Measurements from ENCODE around the gene PRKCB. TPM values are rescaled to one million over a fixed set of nuclear protein-coding genes. Genes with fewer than 3 reads are reported as not detected.

Gene PRKCB
- total RNA-seq, 2 donors from 2014 or later, result 17.5 to 26.9 TPM

- intact Hi-C loops (cut with DNase I), result loop anchor here in 1 of 2 donors (10.0 kb wide), 1 partner anchor 81 kb away; no protein-coding TSS in a partner anchor
- DNase-seq (ENCODE audit: low spot score), result no peak
Observed at GRCh38 chr16:23833504-23833903, 2.3 kb upstream of the PRKCB start.

DNA sequence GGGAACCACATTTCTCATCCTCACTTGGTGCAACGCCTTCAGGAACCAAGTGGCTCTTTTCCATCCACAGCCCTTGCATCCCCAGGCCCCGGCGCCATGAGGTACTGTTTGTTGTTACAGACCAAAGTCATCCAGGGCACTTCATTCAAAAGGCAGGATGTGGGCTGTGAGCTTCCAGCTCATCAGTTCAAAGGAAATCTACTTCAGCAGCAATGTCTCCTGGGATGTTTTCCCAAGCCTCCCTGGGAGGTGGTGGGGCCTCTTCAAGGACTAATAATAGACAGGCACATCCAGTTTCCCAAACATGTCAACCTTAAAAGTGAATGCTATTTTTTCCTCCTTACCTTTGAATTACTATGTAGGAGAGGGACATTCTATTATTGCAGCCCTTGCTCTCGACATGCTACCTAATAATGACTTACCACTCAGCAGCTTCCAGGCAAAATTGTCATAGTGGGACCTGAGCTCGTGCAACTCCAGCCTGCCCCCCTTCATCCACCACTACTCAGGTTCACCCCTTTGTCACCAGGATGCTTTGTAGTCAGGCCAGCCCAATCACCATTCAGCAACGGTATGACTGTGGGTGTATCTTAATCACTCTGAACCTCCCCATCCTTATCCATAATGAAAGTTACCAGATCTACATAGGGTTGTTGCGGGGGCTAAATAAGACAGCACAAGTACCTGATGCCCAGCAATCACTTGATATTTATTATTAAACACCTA is 1.7 kb upstream of the PRKCB start:
- intact Hi-C loops (cut with DNase I), result loop anchor here in 1 of 2 donors (10.0 kb wide), 1 partner anchor 81 kb away; no protein-coding TSS in a partner anchor

DNA sequence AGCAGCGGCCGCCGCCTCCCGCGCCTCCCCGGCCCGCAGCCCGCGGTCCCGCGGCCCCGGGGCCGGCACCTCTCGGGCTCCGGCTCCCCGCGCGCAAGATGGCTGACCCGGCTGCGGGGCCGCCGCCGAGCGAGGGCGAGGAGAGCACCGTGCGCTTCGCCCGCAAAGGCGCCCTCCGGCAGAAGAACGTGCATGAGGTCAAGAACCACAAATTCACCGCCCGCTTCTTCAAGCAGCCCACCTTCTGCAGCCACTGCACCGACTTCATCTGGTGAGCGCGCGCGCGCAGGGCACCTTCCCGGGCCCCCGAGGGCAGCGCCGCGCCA is 258 bp downstream of the PRKCB start:
- intact Hi-C loops (cut with DNase I), result loop anchor here in 1 of 2 donors (10.0 kb wide), 1 partner anchor 79 kb away; no protein-coding TSS in a partner anchor
- DNase-seq (ENCODE audit: low spot score), result no peak

More for the DNA sequence above, 1.7 kb upstream of the PRKCB start:
- no peak for DNase-seq (ENCODE audit: low spot score)

- intact Hi-C loops (cut with DNase I), result loop anchor here in 1 of 2 donors (10.0 kb wide), 1 partner anchor 78 kb away; no protein-coding TSS in a partner anchor
- no peak for DNase-seq (ENCODE audit: low spot score)
Observed at GRCh38 chr16:23836404-23837311, 875 bp downstream of the PRKCB start.

- no peak for DNase-seq (ENCODE audit: low spot score)
- intact Hi-C loops (cut with DNase I), result loop anchor here in 1 of 2 donors (10.0 kb wide), 1 partner anchor 77 kb away; no protein-coding TSS in a partner anchor
Observed at GRCh38 chr16:23837553-23838308, 1.9 kb downstream of the PRKCB start.

- DNase-seq (ENCODE audit: low spot score), result no peak
- intact Hi-C loops (cut with DNase I), result loop anchor here in 1 of 2 donors (10.0 kb wide), 1 partner anchor 76 kb away; no protein-coding TSS in a partner anchor
Observed at GRCh38 chr16:23838485-23839142, 2.8 kb downstream of the PRKCB start.

DNA sequence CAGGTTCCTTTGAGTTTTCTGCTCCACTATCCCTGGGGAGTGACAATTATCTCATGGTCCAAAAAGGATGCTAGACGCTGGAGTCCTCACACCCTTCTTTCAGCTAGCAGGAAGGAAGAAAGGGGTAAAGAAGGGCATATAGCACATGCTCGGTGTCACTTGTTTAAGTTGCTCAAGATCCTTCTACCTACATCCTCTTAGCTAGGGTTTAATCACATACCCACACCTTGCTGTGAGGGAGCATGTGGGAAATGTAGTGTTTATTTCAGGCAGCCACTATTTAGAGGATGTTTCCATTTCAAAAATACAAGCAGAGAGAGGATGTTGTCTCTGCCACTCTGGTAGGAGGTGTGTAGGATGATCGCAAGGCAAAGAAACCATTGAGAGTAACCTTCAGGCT is 4.5 kb downstream of the PRKCB start:
- DNase-seq (ENCODE audit: low spot score), result no peak
- intact Hi-C loops (cut with DNase I), result no loop called here

DNA sequence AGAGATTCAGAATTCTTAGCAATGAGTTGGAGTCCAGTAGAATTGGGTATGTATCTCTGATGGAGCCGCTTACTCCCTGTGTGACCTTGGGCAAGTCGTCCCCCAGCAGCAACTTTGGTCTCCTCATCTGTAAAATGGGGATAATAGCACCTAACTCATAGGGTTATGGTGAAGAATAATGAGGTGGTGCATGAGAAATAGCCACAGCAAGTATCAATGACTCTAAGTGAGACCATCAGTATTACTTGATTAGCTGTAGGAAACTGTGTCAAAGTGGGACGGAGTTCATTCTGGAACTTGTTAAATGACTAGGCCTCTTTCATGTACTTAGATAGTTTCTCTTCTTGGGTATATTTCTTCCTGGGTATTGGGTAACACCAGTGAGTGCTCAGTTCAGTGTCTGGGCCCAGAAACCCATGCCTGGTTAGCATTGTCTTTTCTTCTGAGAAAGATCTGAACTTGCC is 6.4 kb downstream of the PRKCB start:
- DNase-seq (ENCODE audit: low spot score), result no peak
- intact Hi-C loops (cut with DNase I), result no loop called here

DNA sequence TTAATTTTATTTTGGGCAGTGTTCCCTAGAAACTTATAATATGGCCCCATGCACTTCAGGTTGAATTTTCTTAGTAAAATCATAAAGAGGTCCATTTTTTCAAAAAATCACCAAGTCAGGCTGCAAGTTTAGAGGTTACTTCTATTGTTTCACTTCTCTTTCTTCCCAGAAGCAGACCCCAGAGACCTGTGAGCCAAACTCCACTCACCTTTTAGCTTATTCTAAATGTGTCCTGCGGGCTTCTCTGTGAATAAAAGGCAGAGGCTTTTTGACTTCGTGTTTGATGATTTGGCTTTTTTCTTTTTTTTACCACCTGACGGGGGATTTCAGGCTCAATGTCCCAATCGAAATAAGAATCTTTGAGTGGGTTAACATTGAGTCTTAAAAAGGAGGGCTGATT is 7.4 kb downstream of the PRKCB start:
- DNase-seq (ENCODE audit: low spot score), result no peak
- intact Hi-C loops (cut with DNase I), result no loop called here

GRCh38 chr16:23847251-23847650 is 11.5 kb downstream of the PRKCB start:
- no peak for DNase-seq (ENCODE audit: low spot score)
- intact Hi-C loops (cut with DNase I), result no loop called here

DNA sequence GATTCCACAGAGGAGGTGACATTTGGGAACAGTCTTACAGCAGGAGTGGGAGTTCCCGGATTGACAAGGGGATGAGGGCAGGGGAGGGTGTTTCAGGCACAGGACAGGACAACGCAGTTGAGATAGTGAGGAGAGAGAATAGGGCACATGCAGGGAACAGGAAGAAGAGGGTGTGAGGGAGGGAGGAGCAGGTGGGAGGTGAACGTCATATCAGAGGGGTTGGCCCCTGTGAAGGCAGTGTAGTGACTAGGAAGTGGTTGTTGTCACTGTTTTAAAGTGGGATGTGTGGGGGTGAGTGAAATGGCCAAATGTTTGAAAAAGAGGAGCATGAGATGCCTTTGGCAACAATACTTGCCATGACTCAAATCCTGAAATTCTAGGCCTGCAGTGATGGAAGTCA is 12.2 kb downstream of the PRKCB start:
- DNase-seq (ENCODE audit: low spot score), result no peak
- intact Hi-C loops (cut with DNase I), result no loop called here

DNA sequence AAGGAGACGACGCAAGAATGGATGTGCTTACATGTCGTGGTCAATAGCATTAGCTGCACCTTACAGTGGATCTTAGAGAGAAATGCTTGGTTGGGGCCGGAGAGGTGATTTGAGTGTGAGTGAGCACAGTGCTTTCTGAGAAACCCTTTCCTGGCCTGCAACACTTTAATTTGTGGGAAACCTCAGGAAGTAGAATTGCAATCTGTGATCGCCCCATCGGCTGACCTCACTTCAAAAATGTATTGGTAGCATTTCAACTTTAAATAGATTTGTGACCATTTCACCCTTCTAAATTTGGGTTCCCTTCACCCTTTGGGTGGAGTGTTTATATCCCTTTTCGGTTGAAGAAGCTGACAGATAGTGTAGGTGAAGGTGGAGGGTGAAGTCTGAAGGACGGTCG is 13.2 kb downstream of the PRKCB start:
- DNase-seq (ENCODE audit: low spot score), result no peak
- intact Hi-C loops (cut with DNase I), result no loop called here

GRCh38 chr16:23852794-23853562 is 17.2 kb downstream of the PRKCB start:
- DNase-seq (ENCODE audit: low spot score), result no peak
- intact Hi-C loops (cut with DNase I), result no loop called here

- intact Hi-C loops (cut with DNase I), result no loop called here
- no peak for DNase-seq (ENCODE audit: low spot score)
Observed at GRCh38 chr16:23855010-23855409, 19.2 kb downstream of the PRKCB start.

DNA sequence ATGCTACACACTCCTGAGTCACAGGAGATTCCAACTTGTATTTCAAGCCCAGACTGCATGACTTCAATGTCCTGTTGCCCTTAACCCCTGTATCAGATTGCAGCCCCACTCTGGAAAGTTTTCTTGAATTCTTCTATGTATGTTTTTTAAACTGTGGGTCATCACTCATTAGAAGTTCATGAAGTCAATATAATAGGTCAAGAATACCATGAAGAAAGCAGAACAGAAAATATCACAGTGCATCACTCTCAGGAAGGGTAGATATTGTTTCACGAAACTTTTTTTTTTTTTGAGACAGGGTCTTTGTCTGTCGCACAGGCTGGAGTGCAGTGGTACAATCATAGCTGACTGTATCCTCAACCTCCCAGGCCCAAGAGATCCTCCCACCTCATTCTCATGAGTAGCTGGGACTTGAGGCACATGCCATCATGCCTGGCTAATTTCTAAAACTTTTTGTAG is 20.5 kb downstream of the PRKCB start:
- intact Hi-C loops (cut with DNase I), result no loop called here
- DNase-seq (ENCODE audit: low spot score), result no peak

- intact Hi-C loops (cut with DNase I), result no loop called here
- no peak for DNase-seq (ENCODE audit: low spot score)
Observed at GRCh38 chr16:23857256-23857880, 21.6 kb downstream of the PRKCB start.

- intact Hi-C loops (cut with DNase I), result no loop called here
- DNase-seq (ENCODE audit: low spot score), result no peak
Observed at GRCh38 chr16:23857881-23858269, 22.1 kb downstream of the PRKCB start.

DNA sequence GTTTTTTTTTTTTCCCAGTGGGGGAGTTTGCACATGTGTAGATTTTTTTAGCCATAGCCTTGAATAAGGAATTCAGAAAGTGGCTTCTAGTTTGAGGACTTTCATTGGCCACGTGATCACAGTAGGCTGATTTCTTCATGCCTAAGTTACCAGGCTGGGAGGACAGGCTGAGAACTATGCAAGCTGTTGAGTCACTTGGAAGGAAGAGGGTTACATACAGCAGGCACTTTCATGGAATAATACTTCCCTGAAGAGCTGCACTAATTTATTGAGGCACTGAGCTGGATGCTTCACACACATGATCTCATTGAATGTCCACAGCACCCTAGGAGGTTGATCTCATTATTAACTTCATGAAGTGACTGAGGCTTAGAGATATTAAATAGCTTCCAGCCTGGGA is 22.8 kb downstream of the PRKCB start:
- DNase-seq (ENCODE audit: low spot score), result no peak
- intact Hi-C loops (cut with DNase I), result no loop called here
